Measurements from ENCODE around the gene TTC31.
A peak's percentile ranks its signal among the peaks of the same experiment; 100 is the strongest.

The TTC31 gene

DNA sequence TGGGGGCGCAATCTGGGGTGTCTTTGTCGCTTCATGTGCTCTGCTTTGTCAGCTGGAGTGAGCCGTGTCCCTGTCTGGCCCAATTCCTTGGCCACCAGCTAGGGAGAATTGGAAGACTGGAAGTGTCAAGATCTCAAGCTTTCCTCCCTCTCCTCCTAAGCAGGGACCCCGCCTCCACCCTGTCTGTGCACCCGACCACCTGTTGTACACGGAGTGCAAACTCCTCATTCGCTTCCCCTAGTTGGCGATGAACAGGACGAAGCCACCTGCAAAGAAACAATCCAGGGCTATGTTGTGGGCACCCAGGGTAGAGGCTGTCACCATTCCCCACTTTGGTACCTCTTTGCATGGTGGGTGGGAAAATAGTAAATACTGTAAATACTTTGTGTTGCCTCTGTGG lies 44.9 kb downstream of the TTC31 start:
- no peak for DNase-seq

- DNase-seq, result no peak
Measured at GRCh38 chr2:74528600-74529356, 45.9 kb downstream of the TTC31 start.

GRCh38 chr2:74529357-74530238 lies 46.7 kb downstream of the TTC31 start, which contains the start of the genes AUP1 and HTRA2:
Gene AUP1, minus strand, starts transcription at chr2:74529706. Its CDS starts 77 bp downstream, at chr2:74529629.
Gene HTRA2, plus strand, starts transcription at chr2:74529933. Its CDS starts 74 bp downstream, at chr2:74530007.
- DNase-seq, result peak; percentile 77

DNA sequence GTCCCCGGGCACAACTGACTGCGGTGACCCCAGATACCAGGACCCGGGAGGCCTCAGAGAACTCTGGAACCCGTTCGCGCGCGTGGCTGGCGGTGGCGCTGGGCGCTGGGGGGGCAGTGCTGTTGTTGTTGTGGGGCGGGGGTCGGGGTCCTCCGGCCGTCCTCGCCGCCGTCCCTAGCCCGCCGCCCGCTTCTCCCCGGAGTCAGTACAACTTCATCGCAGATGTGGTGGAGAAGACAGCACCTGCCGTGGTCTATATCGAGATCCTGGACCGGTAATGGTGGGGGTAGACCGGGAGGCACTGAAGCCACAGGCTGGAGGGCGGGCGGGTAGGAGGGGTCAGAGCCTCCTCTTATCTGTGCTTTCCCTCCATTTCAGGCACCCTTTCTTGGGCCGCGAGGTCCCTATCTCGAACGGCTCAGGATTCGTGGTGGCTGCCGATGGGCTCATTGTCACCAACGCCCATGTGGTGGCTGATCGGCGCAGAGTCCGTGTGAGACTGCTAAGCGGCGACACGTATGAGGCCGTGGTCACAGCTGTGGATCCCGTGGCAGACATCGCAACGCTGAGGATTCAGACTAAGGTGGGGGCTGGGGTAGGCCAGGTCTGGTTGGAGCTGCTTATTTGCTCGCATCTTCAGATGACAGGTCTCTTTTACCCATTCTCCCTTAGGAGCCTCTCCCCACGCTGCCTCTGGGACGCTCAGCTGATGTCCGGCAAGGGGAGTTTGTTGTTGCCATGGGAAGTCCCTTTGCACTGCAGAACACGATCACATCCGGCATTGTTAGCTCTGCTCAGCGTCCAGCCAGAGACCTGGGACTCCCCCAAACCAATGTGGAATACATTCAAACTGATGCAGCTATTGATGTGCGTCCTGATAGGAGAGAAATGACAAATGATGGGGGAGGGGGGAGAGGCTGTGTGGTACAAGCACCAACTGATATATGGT lies 47.6 kb downstream of the TTC31 start:
- DNase-seq, result no peak

- DNase-seq, result no peak
Measured at GRCh38 chr2:74531666-74532065, 48.8 kb downstream of the TTC31 start.

DNA sequence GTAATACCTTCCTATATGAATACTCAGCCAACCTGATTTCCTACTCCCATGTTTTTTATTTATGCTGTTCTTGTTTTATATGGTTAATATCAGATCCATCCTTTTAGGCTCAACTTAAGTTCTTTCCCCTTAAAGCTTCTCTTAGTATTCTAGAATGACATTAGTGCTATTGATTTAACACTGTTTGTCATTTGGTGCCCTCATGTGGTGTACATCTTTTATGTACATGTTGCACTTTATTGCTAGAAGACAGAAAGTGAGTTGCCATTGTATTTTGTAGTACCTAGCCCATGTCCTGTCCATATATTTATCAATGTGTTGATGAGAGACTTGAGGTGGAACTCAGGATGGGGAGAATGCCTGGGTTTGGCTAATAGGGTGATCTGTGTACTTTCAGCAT lies 49.3 kb downstream of the TTC31 start:
- DNase-seq, result no peak

DNA sequence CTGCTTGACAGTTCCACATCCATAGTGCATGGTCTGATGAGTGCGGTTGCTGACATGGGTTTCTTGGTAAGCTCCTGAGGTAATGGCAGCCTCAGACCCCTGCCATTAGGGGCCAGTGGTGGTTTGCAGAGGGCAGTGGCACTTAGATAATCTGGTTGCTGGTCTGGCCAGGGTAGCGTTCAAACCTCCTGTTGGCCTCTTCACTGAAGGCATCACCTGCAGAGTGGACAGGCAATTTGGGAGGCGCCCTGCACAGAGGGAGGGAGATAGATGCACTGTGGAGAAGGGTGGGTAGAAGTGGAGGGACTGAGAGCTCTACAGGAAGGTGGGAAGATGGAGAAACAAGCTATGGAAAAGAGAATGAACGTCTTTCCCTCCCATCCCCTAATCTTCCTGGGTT lies 50.6 kb downstream of the TTC31 start:
- no peak for DNase-seq

GRCh38 chr2:74534411-74534810 lies 51.5 kb downstream of the TTC31 start:
- DNase-seq, result no peak

DNA sequence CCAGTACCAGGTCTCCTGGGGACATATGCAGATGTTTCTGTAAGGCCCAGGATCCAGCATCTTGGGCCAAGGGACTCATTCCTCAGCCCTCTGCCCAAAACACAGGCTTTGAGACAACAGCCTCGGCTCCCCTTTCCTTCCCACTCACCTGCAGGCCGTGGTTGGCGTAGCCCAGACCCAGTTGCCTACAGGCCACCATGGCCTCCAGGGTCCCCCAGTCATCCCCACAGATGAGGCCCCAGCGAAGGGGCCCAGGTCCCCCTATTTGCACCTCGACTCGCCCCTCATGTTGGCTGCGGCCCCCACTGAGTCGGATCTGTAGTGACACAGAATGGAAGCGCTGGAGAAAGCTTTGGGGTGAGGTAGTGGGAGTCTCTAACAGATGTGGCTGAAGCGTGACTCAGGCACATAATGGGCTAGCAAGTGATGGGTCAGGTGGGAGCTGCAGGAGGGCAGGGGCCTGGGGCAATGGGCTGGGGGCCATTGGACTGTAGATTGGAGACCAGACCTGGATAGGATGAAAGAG lies 52.6 kb downstream of the TTC31 start:
- no peak for DNase-seq

- no peak for DNase-seq
Measured at GRCh38 chr2:74536166-74536950, 53.5 kb downstream of the TTC31 start.

- no peak for DNase-seq
Measured at GRCh38 chr2:74537140-74537539, 54.3 kb downstream of the TTC31 start.

GRCh38 chr2:74538881-74539339 lies 56.0 kb downstream of the TTC31 start:
- DNase-seq, result no peak

DNA sequence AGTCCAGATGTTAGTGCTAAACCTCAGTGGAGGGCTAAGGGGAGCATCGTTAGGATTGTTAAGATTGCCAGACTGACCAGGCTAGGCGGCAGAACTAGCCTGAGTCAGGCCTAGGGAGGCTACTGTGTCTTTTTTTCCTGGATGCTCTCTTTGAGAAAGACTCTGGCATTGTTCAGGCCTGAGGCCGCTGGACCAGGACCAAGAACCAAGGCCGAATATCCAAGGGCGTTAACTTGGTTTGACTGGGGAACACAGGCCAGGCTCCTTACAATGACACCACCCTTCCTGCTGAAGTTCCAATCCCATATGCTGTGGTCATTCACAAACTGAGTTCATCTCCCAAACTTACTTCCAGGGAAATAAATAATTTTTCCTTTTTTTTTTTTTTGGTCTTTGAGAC lies 57.4 kb downstream of the TTC31 start:
- no peak for DNase-seq

- no peak for DNase-seq
Measured at GRCh38 chr2:74542978-74543377, 60.1 kb downstream of the TTC31 start.

Data from activated CD4-positive, alpha-beta T cell treated with anti-CD3 and anti-CD28 coated beads for 1 hour (primary cell).